Right ventricle myocardium superior (tissue), 1 donor: ENCODE results near the gene FMR1. TPM values are rescaled to one million over a fixed set of nuclear protein-coding genes. Genes with fewer than 3 reads are reported as not detected.

Source experiments
- ATAC-seq: fragments of 200-7000 bp; cut with Tn5 transposase; one replicate; pipeline ENCODE4 v1.9.1; 2020; ENCODE audit warnings: mild to moderate bottlenecking; ENCODE audit not compliant: poor library complexity
- DNase-seq: peaks from one replicate; pipeline ENCODE4 v3.0.0-alpha.2; 2020
- intact Hi-C: fragments of 100-400 bp; cut with DNase I; formaldehyde crosslinking; loops from one replicate; pipeline ENCODE4 v1.11.2; 2022
- long read RNA-seq: library from polyadenylated mRNA; unstranded; transcript quantifications from one replicate; pipeline ENCODE4 v2.0.0, GENCODE V29; 2021
- total RNA-seq: library from RNA; stranded (reverse); fragmentation: NEBNext Ultra II Directional; extraction: Animal tissue kit (Norgen Biotek cat#: 25700); gene quantifications from one replicate; pipeline ENCODE4 v1.2.1, GENCODE V29; 2021
- donor health status: DM: no; HTN: yes; CAD: no; lungs with severe emphysema.

FMR1 gene
- 25.7 TPM for total RNA-seq
- long read RNA-seq, full-length matches to known transcripts, result 7 of 21 reads
- long read RNA-seq, partial matches to known transcripts, result 1 of 21 reads
- long read RNA-seq, other reads (novel, unspliced or antisense), result 13 of 21 reads

DNA sequence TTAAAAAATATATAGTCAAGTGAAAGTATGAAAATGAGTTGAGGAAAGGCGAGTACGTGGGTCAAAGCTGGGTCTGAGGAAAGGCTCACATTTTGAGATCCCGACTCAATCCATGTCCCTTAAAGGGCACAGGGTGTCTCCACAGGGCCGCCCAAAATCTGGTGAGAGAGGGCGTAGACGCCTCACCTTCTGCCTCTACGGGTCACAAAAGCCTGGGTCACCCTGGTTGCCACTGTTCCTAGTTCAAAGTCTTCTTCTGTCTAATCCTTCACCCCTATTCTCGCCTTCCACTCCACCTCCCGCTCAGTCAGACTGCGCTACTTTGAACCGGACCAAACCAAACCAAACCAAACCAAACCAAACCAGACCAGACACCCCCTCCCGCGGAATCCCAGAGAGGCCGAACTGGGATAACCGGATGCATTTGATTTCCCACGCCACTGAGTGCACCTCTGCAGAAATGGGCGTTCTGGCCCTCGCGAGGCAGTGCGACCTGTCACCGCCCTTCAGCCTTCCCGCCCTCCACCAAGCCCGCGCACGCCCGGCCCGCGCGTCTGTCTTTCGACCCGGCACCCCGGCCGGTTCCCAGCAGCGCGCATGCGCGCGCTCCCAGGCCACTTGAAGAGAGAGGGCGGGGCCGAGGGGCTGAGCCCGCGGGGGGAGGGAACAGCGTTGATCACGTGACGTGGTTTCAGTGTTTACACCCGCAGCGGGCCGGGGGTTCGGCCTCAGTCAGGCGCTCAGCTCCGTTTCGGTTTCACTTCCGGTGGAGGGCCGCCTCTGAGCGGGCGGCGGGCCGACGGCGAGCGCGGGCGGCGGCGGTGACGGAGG, at the start of gene FMR1:
Gene FMR1 (plus strand): TSS at position 728 of the 831 bp plus-strand sequence. CDS start 261 bp downstream, outside the sequence.
- peak; percentile 96 for ATAC-seq
- intact Hi-C loops, result no loop called here
- DNase-seq, result peak; percentile 96

DNA sequence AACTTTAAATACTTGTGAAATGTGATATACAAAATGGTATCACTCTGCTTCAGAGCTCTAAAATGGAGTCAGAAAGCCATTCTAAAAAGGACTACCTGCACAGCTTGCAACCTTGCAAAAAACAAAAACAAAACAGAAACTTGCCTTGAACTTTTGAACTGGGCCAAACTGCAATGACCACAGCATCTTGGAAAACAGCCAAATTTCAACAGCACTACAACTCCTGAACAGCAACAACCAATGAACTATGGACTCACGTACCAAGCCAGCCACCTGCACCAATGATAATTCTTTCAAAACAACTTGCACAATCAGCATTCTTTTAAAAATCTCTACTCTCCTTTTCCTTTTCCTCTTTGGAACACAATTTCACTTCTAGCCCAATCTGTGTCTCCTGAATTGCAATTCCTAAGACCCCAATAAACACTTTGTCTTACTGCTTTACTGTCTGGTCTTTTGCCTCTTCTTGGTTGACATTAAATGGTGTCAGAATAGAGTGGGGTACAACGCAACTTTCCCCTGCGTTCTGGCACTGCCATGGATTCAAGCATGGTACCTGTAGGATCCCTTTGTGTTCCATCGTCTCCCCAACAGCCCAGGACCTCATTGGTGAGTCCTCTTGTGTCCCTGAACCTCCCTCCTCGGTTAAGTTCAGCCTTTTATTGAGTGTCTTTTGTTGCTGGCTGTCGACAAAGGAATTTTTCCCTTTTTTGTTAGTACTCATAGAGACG, 35.7 kb upstream of the FMR1 start:
- intact Hi-C loops, result no loop called here
- DNase-seq (no peak), ATAC-seq (no peak)

DNA sequence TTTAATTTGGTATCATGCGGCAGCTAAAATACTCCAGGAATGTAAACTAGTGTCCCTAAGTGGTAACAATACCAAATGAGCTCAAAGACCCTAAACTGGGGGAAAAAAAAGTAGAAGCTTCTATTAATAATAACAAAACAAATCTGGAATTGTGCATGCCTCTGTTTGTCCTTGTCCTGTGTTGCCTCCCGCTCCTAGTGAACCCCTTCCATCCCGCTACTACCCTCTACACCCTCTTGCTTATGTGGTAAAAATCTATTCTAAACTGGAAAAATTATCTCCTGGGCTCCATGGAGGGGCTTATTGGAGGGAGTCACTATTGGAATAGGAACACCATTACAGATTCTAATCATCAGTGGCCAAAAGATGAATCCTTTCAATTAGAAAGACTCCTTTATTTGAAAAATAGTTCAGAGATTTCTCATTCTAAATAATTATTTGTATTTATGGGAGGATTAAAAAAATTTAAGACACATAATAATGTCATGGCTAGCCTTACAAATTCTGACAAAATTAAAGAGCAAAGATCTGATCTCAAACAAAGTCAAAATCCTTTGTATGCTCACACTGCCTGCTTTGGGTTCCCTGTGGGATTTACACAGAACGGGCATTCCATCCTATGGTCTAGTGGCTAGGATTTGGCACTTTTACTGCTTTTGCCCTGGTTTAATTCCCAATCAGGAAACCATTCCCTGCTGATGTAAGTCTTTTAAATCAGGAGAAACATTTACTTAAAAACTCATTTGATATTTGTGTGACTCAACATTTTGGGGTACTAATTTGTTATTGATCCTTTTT, 34.7 kb upstream of the FMR1 start:
- DNase-seq, result no peak
- intact Hi-C loops, result no loop called here
- no peak for ATAC-seq

DNA sequence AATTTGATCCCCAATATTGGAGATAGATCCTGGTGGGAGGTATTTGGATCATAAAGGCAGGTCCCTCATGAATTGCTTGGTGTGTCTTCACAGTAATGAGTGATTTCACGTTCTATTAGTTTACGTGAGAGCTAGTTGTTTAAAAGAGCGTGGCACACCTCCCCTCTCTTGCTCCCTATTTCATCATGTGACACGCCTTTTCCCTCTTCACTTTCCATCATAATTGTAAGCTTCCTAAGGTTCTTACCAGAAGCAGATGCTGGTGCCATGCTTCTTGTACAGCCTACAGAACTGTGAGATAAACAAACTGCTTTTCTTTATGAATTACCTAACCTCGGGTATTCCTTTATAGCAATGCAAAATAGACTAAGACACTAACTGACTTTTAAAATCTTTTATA, 34.0 kb upstream of the FMR1 start:
- intact Hi-C loops, result no loop called here
- DNase-seq, result no peak
- no peak for ATAC-seq

DNA sequence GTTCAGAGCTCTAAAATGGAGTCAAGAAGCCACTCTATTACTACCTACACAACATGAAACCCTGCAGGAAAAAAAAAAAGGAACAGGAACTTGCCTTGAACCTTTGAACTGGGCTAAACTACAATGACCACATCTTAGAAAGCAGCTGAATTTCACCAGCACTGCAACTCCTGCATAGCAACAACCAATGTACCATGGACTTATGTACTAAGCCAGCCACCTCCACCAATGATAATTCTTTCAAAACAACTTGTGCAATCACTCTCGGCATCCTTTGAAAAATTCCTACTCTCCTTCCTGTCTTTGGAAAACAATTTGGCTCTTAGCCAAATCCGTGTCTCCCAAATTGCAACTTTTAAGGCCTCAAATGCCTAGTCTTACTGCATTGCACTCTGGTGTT, 26.8 kb upstream of the FMR1 start:
- DNase-seq, result no peak
- intact Hi-C loops, result no loop called here
- no peak for ATAC-seq

DNA sequence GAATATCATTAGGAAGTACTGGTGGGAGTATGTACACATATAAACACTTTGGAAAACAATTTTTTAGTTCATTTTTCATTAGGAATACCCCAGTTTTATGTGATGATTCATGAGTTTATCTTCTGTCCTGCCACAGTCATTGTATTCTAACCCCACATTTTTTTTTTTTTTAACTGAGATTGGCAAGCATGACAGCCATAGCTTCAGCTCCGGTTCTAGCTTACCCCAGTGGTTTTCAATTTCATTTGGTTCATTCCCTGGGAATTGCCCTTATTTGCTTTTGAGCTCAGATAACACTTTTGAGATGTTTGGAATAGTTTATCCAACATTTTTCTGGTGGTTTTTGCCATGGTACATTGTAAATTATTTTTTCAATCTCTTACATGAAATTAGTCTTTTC, 21.0 kb upstream of the FMR1 start:
- ATAC-seq, result no peak
- no peak for DNase-seq
- intact Hi-C loops, result no loop called here

DNA sequence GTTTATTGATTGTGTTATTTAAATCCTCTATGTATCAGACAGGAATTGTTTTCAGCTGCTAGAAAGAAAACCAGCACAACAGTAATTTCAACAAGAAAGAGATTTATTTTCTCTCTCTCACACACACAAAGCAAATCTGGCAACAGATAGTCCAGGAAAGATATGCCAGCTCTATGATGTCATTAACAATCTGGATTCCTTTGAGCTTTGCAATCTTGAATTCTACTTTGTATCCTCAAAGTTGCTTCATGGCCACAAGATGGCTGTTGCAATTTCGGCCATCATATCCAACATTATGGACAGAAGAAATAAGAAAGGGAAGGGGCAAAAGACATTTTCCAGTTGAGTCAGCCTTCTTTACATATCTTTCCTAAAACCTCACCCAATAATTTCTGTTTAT, 19.8 kb upstream of the FMR1 start:
- DNase-seq, result no peak
- ATAC-seq, result no peak
- intact Hi-C loops, result no loop called here

DNA sequence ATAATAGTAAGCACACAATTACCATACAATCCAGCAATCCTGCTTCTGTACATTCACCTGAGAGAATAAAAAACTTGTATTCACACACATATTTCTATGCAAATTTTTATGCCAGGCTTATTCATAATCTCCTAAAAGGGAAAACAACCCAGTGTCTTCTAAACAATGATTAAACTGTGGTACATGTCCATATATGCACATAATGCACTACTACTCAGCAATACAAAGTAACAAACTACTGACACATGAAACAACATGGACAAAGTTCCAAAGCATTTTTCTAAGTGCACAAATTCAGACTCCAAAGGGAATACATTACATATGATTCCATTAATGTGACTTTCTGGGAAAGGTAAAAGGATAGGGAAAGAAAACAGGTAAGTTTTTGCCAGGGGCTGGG, 18.0 kb upstream of the FMR1 start:
- ATAC-seq, result no peak
- intact Hi-C loops, result no loop called here

DNA sequence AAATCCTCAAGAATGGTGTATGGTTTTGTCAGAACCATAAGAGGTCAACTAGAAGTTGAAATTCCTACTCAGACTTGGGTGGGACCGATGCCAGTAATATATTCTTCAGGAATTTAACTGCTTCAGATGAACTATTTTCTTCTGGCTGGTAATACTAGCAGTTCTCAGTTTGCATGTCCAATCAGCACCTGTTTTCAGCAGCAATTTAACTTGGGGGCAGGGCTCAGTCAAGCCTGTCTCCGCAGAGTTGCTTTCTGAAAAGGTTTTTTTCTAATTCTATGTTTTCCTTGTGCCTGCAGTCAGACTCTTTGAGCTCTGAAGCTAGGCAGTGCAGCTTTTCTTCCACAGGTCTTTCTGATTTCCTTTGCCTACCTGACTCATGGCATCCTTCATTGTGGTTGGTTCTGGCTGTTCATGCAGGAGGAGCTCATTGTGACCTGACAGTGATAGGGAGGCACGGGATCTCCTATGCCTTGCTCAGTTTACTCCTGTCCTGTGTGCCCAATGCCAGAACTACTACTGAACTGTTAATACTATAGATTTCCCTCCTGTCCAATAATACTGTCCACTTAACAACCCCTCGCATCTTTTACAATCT, 17.3 kb upstream of the FMR1 start:
- intact Hi-C loops, result no loop called here
- no peak for DNase-seq
- ATAC-seq, result no peak

More for the DNA sequence above, 18.0 kb upstream of the FMR1 start:
- no peak for DNase-seq

DNA sequence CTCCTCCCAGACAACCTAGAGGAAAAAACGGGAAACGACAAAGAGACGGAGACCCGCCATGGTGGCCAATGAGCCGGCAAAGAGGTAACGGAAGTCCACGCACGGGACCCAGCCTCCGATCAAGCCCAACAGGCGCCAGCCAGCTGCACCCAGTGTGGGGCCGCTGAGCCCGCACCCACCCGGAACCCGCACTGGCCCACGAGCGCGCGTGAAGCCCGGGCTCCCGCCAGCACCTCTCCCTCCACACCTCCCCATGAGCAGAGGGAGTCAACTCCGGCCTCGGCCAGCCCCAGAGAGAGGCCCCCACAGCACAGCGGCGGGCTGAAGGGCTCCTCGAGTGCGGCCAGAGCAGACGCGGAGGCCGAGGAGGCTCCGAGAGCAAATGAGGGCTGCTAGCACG, 14.6 kb upstream of the FMR1 start:
- DNase-seq, result no peak
- ATAC-seq, result no peak
- intact Hi-C loops, result no loop called here

DNA sequence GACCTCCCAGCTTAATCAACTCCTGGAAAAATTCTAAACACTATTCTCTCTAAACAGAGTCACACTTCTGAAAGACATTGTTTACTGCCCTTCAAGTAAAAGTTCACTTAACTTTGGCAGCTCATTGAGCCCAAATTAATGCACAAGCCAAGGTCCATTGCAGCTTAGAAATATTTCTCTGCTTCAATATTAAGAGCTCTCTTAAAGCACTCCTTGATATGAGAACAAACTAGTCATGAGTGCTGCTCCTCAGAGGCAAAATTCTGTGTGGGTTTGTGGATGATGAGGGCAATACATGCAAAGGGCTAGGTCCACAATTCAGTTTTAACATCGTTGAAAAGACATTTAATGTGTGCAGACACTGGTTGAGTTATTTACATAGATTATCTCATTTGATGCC, 12.8 kb upstream of the FMR1 start:
- intact Hi-C loops, result no loop called here
- no peak for DNase-seq
- no peak for ATAC-seq

DNA sequence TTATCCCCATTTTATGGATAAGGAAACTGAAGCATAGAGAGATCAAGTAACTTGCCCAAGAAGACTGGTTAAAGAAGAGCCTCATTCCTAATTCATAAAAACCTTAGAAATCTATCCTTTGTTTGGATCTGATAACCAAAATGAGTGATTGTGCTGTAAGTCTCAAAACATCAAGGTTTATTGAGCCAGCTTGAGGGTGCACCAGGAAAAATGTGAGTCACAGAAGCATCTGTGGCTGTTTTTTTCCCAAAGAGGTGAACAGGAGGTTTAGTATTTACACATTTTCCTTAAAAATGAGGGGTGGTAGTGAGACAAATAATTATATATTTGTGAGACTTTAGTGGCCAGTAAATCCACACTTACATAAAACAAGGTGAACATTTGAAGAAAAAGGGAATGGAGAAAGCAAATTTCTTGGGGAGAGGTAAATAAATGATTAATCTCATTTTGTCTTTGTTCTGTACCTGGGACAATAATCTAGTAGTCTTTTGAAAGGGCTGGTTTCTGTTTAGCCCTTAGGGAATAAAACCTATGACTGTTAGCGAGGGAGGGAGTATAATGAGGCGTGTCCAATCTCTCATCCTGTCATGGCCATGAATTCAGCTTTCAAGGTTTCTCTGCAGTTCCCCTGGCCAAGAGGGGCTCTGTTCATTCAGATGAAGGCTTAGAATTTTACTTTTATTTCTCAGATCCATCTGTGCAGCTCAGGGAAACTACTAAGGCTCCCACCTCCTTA, 12.2 kb upstream of the FMR1 start:
- no peak for ATAC-seq
- intact Hi-C loops, result no loop called here
- no peak for DNase-seq

DNA sequence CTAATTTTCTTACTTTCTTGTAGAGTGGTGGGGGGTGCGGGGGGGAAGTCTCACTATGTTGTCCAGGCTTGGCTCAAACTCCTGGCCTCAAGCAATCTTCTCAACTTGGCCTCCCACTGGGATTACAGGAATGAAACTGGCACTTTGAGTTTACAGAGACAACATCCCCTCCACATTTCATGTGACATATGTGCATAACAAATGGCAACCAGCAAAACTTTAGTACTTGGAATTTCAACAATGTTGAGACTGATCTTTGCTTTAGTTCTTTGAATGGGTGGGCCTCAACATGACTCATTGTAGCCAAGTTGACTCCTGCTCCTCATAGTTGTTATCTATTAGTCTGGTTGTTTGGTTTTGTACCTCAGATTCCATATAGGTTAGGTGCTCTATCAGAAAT, 11.4 kb upstream of the FMR1 start:
- intact Hi-C loops, result no loop called here
- DNase-seq, result no peak
- no peak for ATAC-seq

DNA sequence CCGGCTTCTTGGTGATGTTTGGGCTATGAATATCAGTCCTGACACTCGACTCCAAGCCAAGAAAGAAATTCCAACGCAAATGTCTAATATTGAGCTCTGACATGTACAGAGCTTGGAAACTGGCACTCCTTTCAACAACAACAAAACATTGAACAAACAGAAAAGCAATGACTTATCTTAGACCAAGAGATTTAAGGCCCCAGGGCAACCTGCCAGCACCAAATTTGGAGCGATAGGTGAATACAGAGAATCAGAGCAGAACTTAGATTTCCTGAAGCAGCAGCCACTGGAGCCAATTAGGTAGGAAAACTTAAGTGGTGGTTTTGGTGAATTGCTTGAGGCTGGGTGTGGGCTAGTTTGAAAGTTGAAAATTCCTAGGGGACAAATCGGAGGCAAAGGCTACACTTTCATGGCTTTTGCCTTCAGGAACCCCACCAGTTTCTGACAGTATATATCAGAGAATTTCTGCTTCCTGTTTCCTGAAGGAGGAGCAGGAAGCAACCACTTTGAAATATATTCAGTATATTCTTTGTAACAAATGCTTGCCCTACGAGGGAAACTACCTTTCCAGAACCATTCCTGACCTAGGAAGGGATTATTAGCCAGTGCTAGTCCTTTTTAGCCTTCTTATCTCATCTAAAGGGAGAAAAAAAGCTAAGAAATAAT, 10.1 kb upstream of the FMR1 start:
- intact Hi-C loops, result no loop called here
- ATAC-seq, result no peak

DNA sequence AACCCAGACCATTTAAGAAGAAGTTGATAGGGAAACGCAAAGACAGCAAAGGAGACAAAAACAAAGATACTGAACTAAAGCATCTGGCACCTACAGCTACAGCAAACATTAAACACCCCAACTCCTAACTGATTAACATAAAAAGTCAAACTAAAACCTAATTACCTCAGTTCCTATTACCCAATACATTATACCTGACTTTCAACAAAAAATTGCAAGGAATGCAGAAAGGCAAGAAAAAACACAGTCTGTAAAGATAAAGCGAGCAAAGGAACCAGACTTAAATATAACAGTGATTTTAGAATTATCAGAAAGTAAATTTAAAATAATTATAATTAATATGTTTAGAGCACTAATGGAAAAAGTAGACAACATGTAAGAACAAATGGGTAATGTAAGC, 9.4 kb upstream of the FMR1 start:
- intact Hi-C loops, result no loop called here
- ATAC-seq (no peak), DNase-seq (no peak)

More for the DNA sequence above, 10.1 kb upstream of the FMR1 start:
- DNase-seq, result no peak

DNA sequence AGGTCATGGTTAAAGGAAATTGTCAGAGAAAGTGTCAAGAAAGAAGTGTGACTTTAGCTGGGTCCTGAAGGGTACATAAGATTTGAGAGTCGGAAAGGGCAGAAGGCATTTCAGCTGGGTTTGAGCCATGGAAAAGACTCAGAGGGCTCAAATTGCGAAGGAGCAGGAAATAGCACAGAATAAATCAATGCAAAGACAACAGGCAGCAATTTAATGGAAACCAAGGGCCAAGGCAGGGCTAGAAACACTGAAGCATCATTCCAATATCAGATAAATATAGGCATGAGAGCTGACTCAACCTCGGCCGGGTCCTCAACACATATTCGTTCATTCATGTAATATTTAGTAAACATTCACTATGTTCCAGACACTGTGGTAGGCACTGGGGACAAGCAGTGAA, 3.6 kb upstream of the FMR1 start:
- ATAC-seq, result no peak
- intact Hi-C loops, result no loop called here
- no peak for DNase-seq

DNA sequence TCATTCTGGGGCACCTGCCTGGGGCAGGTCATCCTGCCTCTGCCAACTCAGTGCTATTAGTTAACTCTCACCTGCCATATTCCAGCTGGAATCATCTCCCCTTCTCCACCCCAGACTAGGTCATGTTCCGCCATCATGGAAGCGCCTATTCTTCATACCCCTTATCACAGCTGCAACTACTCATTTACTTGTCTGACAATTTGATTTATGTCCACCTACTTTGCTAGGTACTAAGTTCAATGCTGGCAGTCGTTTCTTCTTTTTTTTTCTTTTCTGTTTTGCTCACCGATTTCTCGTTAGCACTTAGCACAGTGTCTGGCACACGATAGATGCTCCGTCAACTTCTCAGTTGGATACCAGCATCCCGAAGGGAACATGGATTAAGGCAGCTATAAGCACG, 1.1 kb upstream of the FMR1 start:
- no peak for ATAC-seq
- DNase-seq, result no peak
- intact Hi-C loops, result no loop called here
